CD14-positive monocyte (primary cell): Measurements from ENCODE around the gene CDK11B. TPM values are rescaled to one million over a fixed set of nuclear protein-coding genes. Genes with fewer than 3 reads are reported as not detected.
A peak's percentile ranks its signal among the peaks of the same experiment; 100 is the strongest.
"Not testable (repeated sequence)": the region's sequence is repeated elsewhere in the genome, so short reads cannot be mapped to it uniquely, and the experiment has no call there.

ENCODE experiments used
- DNase-seq, 3 donors: peaks; one replicate each; pipeline ENCODE4 v3.0.0-alpha.2; 2011 to 2022
- H2AFZ ChIP-seq: 2 replicates; pipeline ENCODE4 v1.6.0; 2012; ENCODE audit warnings: mild to moderate bottlenecking, low read depth, low read length, inconsistent platforms; ENCODE audit not compliant: insufficient read depth, poor library complexity, severe bottlenecking
- H3K27ac ChIP-seq, 2 donors: 1 replicate in 1 of 2; 2 replicates in 1 of 2; pipeline ENCODE4 v1.5.1; 2012 to 2013; ENCODE audit warnings: low read length in 2 of 2, control low read depth in 1 of 2, inconsistent platforms in 1 of 2, low read depth in 1 of 2, mild to moderate bottlenecking in 1 of 2
- H3K27me3 ChIP-seq, 2 donors: one replicate each; pipeline versions ENCODE4 v1.6.0 to v1.6.1; 2011 to 2013; ENCODE audit warnings: low read length in 2 of 2; ENCODE audit not compliant: control insufficient read depth in 2 of 2, insufficient read depth in 2 of 2
- H3K36me3 ChIP-seq, 2 donors: replicated peaks in 1 of 2; 1 replicate in 1 of 2; 2 replicates in 1 of 2; pipeline versions ENCODE4 v1.5.1 to v1.6.1; 2012 to 2013; ENCODE audit warnings: low read length in 2 of 2, control low read depth in 1 of 2, inconsistent platforms in 1 of 2, mild to moderate bottlenecking in 1 of 2; ENCODE audit not compliant: insufficient read depth in 2 of 2, control insufficient read depth in 1 of 2
- H3K4me1 ChIP-seq, 2 donors: 1 replicate in 1 of 2; 2 replicates in 1 of 2; pipeline versions ENCODE4 v1.5.1 to v1.6.1; 2012 to 2013; ENCODE audit warnings: low read length in 2 of 2, control low read depth in 1 of 2, inconsistent platforms in 1 of 2, mild to moderate bottlenecking in 1 of 2, moderate library complexity in 1 of 2; ENCODE audit not compliant: insufficient read depth in 2 of 2, control insufficient read depth in 1 of 2
- H3K4me2 ChIP-seq: replicated peaks from 2 replicates; pipeline ENCODE3; 2012; ENCODE audit warnings: low read length, moderate library complexity, mild to moderate bottlenecking; ENCODE audit not compliant: poor library complexity, severe bottlenecking; ENCODE audit errors: extremely low read depth
- H3K4me3 ChIP-seq, 3 experiments: fragments of 200-600 bp in 1 of 3; sonication (generic) in 1 of 3; replicated peaks in 1 of 3; 1 replicate in 2 of 3; 2 replicates in 1 of 3; pipeline ENCODE4 v1.5.1; 2011 to 2013; ENCODE audit warnings: low read length in 3 of 3, mild to moderate bottlenecking in 3 of 3, control low read depth in 2 of 3, low read depth in 2 of 3, inconsistent platforms in 1 of 3, moderate library complexity in 1 of 3
- H3K79me2 ChIP-seq: 2 replicates; pipeline ENCODE4 v1.6.0; 2012; ENCODE audit warnings: mild to moderate bottlenecking, control low read depth, inconsistent platforms, low read length, moderate library complexity; ENCODE audit not compliant: insufficient read depth
- H3K9ac ChIP-seq: 2 replicates; pipeline ENCODE4 v1.6.0; 2017; ENCODE audit warnings: low read length, mild to moderate bottlenecking; ENCODE audit not compliant: insufficient read depth, poor library complexity, severe bottlenecking
- H3K9me3 ChIP-seq, 2 donors: replicated peaks in 1 of 2; 1 replicate in 1 of 2; 2 replicates in 1 of 2; pipeline versions ENCODE4 v1.5.1 to v1.6.1; 2012 to 2013; ENCODE audit warnings: low read length in 2 of 2, control low read depth in 1 of 2; ENCODE audit not compliant: control insufficient read depth in 1 of 2, insufficient read depth in 1 of 2
- H4K20me1 ChIP-seq: 2 replicates; pipeline ENCODE4 v1.6.0; 2012; ENCODE audit warnings: mild to moderate bottlenecking, low read length, control low read depth, moderate library complexity; ENCODE audit not compliant: insufficient read depth
- H3K27ac Mint-ChIP-seq, 7 donors: one replicate each; pipeline ENCODE4 v1.8.0; 2020; ENCODE audit warnings: mild to moderate bottlenecking in 7 of 7, mixed read lengths in 7 of 7, moderate library complexity in 6 of 7, inconsistent platforms in 2 of 7
- H3K27me3 Mint-ChIP-seq, 3 donors: one replicate each; pipeline ENCODE4 v1.8.0; 2021 to 2022; ENCODE audit warnings: low read depth in 3 of 3, mild to moderate bottlenecking in 3 of 3, mixed read lengths in 3 of 3, moderate library complexity in 3 of 3, inconsistent platforms in 1 of 3
- H3K36me3 Mint-ChIP-seq, 2 donors: one replicate each; pipeline ENCODE4 v1.8.0; 2020; ENCODE audit warnings: mixed read lengths in 2 of 2, inconsistent platforms in 1 of 2, mild to moderate bottlenecking in 1 of 2
- H3K4me1 Mint-ChIP-seq: one replicate; pipeline ENCODE4 v1.8.0; 2020; ENCODE audit warnings: mild to moderate bottlenecking, mixed read lengths
- H3K4me3 Mint-ChIP-seq, 2 donors: one replicate each; pipeline ENCODE4 v1.8.0; 2020; ENCODE audit warnings: mild to moderate bottlenecking in 2 of 2, mixed read lengths in 2 of 2, moderate library complexity in 1 of 2
- H3K9me3 Mint-ChIP-seq, 7 donors: one replicate each; pipeline ENCODE4 v1.8.0; 2020 to 2022; ENCODE audit warnings: mixed read lengths in 7 of 7, mild to moderate bottlenecking in 6 of 7, moderate library complexity in 6 of 7, inconsistent platforms in 2 of 7
- CTCF ChIP-seq: fragments of 200-600 bp; IDR thresholded peaks from one replicate; pipeline ENCODE4 v1.8.0; 2022; ENCODE audit warnings: antibody characterized with exemption, mild to moderate bottlenecking
- WGBS: methylation state at CpG from one replicate; pipeline ENCODE4 v1.1.5; 2013; ENCODE audit warnings: missing lambda C conversion rate; ENCODE audit not compliant: insufficient coverage; 5-methylcytosine and 5-hydroxymethylcytosine counted together
- intact Hi-C, 2 donors: fragments of 100-400 bp; cut with micrococcal nuclease; formaldehyde crosslinking; loops; one replicate each; pipeline versions ENCODE4 v1.15.0 to v1.15.1; 2023
- polyA plus RNA-seq, 3 donors: library from polyadenylated mRNA; depleted of rRNA in 1 of 3; unstranded in 2 of 3; stranded (reverse) in 1 of 3; fragments of 300-500 nt in 2 of 3; fragments of >200 nt in 1 of 3; fragmentation: Illumina TruSeq in 2 of 3; gene quantifications; 1 replicate in 2 of 3; 2 replicates in 1 of 3; pipeline ENCODE4 v1.2.3, GENCODE V29; 2012 to 2021

CDK11B gene
- polyA plus RNA-seq, 3 donors = 2.5 to 12.7 (median 6.6) TPM

- Histone ChIP-seq H2AFZ (no peak overlapping the region), H3K4me3 (no peak overlapping the region), H3K27me3 (no peaks in the 10 kb centered on the region), H3K27ac (no peak overlapping the region), H3K79me2 (no peaks in the 10 kb centered on the region), H3K36me3 (peaks cover 40 to 50% of the 10 kb centered on the region in 2 donors), H3K4me1 (peaks cover 7 to 9% of the 10 kb centered on the region in 2 donors), H3K4me2 (no peak overlapping the region), H3K9me3 (no peaks in the 10 kb centered on the region), H4K20me1 (peaks cover 5% of the 10 kb centered on the region), H3K9ac (no peak overlapping the region)
- Mint-ChIP-seq H3K4me1 (peaks cover 16% of the 10 kb centered on the region), H3K9me3 (no peaks in the 10 kb centered on the region), H3K27me3 (peaks cover 0 to 1% (median 0%) of the 10 kb centered on the region in 3 donors), H3K36me3 (peaks cover 30 to 52% of the 10 kb centered on the region in 2 donors), H3K27ac (peak overlapping the region in 1 of 7 donors; percentile 26), H3K4me3 (no peak overlapping the region)
- intact Hi-C loops = no loop called here
- peak; percentile 4 to 28 (median 27) for DNase-seq
- peak; percentile 67 for TF ChIP-seq CTCF
- 92% methylated on average over 25 of the region's 25 CpGs for WGBS
Observed at GRCh38 chr1:1665815-1666251, 7.0 kb upstream of the CDK11B start.

- H3K79me2 ChIP-seq = no peaks in the 10 kb centered on the region
- H2AFZ ChIP-seq = no peak overlapping the region
- Mint-ChIP-seq H3K27ac (peak overlapping the region in 2 of 7 donors; percentile 36 to 46), H3K9me3 (no peaks in the 10 kb centered on the region), H3K4me1 (peaks cover 16% of the 10 kb centered on the region), H3K27me3 (no peaks in the 10 kb centered on the region), H3K4me3 (no peak overlapping the region), H3K36me3 (peaks cover 27 to 48% of the 10 kb centered on the region in 2 donors)
- H3K4me2 ChIP-seq = no peak overlapping the region
- no peak for TF ChIP-seq CTCF
- DNase-seq = no peak
- H3K36me3 ChIP-seq = peaks cover 39 to 45% of the 10 kb centered on the region in 2 donors
- peaks cover 5% of the 10 kb centered on the region for H4K20me1 ChIP-seq
- no peak overlapping the region for H3K27ac ChIP-seq
- intact Hi-C loops = no loop called here
- no peak overlapping the region for H3K4me3 ChIP-seq
- H3K9me3 ChIP-seq = no peaks in the 10 kb centered on the region
- WGBS = 95% methylated on average over 25 of the region's 27 CpGs
- H3K9ac ChIP-seq = no peak overlapping the region
- no peaks in the 10 kb centered on the region for H3K27me3 ChIP-seq
- peaks cover 7 to 9% of the 10 kb centered on the region in 2 donors for H3K4me1 ChIP-seq
Observed at GRCh38 chr1:1664941-1665814, 6.4 kb upstream of the CDK11B start.

- H3K27me3 Mint-ChIP-seq, intact Hi-C loops, H3K4me1 ChIP-seq, H3K4me3 ChIP-seq, DNase-seq, H3K9me3 ChIP-seq, H3K9ac ChIP-seq, H4K20me1 ChIP-seq, H3K27ac ChIP-seq, H3K9me3 Mint-ChIP-seq, H3K4me2 ChIP-seq, H3K79me2 ChIP-seq, H2AFZ ChIP-seq, H3K27me3 ChIP-seq, H3K4me3 Mint-ChIP-seq, H3K27ac Mint-ChIP-seq: not testable (repeated sequence)
- H3K36me3 Mint-ChIP-seq = peaks cover 19 to 39% of the 10 kb centered on the region in 2 donors
- peaks cover 31 to 36% of the 10 kb centered on the region in 2 donors for H3K36me3 ChIP-seq
- no CpG with 5 or more reads among the region's 11 CpGs for WGBS
- H3K4me1 Mint-ChIP-seq = peaks cover 16% of the 10 kb centered on the region
Observed at GRCh38 chr1:1664318-1664717, 5.5 kb upstream of the CDK11B start.
